HS-27A (cell line): ENCODE results near the gene CARD8.

Experiments used
- DNase-seq: peaks from one replicate; pipeline ENCODE4 v3.0.0-alpha.2; 2012; ENCODE audit warnings: low read depth, missing footprints

The CARD8 gene

DNA sequence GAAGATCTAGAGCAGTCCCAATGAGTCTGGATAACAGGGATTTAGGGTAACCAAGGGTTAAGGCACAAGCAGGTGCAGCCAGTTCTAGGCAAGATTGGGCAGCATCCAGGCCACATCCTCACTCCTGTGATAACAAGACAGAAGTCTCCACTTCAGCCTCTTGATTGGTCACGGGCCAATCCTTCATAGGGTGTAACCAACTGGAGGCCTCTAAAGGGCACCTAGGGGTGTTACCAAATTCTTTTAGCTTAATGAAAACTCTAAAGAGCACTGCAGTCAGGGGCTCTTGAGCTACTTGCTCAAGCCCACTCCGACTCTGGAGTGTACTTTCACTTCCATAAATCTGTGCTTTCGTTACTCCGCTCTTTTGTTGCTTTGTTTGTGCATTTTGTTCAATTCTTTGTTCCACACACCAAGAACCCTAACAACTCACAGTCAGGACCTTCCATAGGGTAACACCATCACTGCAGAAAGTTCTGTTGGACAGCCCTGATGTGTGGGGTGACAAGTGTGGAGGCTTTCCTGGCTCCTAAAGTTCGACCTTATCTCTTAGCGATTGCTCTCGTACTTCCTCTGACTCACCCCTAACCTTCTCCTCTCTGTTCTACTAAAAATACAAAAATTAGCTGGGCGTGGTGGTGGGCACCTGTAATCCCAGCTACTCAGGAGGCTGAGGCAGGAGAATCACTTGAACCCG lies 49.2 kb downstream of the CARD8 start:
- no peak for DNase-seq

DNA sequence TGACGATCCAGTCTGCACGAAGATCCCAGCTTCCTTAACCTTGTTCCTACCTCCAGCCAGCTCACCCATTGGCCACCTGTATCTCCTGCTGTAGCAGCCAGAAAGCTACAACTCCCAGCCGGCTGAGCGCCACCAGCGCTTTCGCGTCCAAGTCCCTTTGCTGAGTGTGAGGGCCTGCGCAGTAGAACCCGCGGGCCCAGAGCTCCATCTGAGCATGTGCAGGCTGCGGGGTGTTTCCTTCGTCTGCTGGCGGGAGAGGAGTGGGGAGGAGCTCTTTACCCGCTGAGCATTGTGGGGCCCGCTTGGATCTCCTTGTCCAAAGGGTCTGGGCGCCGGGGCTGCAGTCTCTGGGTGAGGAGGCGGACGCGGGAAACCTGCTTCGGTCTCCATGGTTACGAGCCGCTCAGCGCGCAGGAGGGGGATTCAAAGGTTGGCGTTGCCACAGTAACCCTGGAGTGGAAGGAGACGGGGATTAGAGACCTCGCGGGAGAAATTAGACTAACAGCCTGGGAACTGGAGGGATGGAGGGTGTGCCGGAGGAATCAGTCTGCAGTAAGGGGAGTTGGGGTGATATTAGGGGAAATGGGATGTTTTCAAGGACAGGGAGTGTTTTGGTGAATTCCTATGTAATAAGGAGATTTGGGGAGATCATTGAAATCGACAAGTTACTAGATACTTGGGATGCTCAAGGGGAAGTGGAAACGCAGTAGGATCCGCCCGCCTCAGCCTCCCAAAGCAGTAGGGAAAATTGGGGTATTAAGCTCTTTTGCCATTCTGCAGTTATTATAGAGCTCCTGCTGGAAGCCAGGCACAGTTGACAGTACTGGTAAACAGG lies 51.7 kb downstream of the CARD8 start:
- DNase-seq, result peak; percentile 94

DNA sequence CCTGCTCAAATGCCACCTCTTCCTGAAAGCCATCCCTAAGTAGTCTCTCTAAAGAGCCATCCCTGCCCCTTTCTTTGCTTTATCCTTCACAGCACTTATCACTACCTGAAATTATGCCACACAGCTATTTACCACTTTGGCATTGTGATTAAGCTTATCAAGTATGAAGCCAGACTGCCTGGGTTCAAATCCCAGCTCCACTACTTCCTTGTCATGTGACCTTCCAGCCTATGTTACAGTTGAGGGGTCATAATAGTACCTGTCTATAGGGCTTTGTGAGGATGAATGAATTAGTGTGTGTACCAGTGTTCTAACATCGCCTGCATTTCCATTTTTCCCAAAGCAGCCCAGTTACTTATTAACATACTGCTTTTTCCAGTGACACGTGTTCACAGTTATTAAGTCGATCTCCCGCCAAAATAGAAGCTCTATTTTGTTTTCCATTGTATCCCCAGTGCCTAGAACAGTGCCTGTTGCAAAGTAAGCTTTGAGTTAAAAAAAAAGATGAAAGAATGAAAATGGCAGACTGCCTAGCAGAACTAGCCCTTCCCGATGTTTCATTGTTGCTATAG lies 52.4 kb downstream of the CARD8 start:
- peak; percentile 5 for DNase-seq

DNA sequence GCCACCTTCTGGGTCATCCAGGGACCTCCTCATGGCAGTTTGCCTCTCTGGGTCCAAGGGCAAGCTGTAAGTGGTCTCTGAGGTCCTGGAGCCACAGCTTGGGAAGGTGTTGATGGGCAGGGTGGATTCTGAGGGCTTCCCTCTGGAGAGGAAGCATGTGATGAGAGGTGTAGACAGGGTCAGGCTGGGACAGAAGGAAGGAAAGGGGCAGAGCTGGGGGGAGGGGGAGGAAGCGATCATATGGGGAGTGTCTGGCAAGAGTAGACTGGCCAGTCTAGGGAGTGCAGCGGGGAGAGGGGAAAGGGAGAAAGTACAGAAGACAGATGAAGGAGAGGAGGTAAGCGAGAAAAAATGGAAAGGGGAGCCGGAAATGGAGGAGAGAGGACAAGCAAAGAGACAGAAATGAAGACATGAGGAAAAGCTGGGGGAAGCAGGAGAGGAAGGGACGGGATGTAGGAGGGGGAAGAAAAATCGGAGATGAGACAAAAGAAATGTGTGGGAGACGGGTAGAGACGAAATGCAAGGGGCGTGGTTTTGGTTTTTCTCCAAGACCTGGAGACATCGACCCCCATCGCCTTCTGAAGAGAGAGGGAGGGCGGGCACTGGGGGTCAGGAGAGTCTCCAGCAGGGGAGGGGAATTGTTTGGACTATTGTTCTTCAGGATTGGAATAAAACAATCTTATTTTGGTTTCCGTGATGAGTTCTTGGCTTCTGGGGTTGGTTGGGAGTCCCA lies 58.6 kb downstream of the CARD8 start:
- no peak for DNase-seq

DNA sequence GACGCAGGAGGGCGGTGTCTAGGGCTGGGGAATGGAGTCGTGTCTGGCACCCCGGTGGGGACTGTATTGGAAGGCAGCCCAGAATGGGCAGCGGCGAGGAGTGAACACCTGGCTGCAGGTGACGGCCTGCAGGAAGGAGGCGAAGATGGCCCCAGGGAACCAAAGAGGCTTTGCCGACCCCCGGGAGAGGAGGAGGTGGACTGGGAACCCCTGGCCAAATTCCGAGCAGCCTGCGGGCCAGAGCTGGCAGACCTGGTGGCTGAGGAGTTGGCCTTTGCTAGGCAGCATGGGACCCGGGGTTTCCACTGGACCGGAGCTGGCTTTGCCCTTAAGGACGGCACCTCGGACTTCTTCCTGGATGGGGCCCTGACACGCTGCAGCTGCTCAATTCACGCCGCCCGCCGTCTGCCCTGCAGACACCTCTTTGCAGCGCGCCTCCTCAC lies 59.4 kb downstream of the CARD8 start:
- no peak for DNase-seq

DNA sequence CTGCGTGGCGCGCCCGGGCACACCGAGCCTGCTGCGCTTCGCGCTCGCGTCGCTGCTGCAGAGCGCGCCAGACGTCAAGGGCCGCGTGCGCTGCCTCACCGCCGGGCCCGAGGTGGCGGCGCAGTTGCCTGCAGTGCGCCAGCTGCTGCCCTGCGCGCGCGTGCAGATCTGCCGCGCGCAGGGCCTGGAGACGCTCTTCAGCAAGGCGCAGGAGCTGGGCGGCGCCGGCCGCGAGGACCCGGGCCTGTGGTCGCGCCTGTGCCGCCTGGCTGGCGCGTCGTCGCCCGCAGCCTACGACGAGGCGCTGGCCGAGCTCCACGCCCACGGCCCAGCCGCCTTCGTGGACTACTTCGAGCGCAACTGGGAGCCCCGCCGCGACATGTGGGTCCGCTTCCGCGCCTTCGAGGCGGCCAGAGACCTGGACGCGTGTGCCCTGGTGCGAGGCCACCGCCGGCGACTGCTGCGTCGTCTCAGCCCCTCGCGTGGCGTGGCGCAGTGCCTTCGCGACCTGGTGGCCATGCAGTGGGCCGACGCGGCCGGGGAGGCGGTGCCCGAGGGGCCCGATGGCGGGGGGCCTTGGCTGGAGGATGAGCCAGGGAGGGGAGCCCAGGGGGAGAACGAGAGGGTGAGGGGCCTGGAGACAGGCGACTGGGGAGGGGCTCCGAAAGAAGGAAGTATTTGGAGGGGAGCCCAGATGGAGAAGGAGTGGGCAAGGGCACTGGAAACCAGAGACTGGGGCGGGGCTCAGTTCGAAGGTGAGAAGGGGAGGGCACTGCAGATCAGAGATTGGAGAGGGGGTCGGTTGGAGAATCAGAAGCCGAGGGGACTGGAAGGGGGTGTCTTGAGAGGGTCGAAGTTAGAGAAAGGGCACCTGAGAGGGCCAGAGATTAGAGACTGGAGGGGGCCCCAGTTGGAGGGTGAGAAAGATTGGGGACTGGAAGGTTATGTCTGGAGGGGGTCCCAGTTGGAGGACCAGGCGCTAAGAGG lies 60.6 kb downstream of the CARD8 start:
- DNase-seq, result no peak

DNA sequence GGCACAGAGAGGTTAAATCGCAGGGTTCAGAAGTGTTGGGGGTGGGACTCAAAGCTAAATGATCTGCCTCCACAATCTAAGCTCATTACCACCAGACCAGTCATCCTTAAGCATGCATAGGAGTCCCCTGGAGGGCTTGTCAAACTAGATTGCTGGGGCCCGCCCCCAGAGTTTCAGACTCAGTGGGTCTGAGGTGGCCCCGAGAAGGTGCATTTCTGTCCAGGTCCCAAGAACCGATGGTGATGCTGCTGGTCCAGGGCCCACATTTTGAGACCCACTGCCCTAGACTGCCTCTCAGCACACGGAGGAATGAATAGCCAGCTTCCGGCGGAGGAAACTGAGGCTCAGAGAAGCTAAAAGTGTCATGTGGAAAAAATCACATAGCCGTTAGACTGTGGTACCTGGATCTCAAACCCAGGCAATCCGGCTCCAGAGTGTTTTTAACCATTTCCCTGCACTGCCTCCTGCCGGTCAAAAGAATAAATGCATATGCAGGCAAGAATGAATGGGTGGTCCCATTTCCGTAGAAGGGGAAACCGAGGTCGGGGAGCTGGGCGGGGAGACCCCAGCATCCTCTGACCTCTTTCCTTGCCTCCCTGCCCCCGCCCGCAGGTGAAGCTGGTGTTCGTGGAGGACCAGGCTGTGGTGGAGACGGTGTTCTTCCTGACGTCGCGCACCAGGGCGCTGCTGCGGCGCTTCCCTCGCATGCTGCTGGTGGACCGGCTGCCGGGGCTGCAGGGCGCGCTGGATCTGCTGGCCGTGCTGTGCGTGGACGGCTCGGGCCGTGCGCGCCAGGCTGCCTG lies 61.5 kb downstream of the CARD8 start:
- DNase-seq, result no peak

DNA sequence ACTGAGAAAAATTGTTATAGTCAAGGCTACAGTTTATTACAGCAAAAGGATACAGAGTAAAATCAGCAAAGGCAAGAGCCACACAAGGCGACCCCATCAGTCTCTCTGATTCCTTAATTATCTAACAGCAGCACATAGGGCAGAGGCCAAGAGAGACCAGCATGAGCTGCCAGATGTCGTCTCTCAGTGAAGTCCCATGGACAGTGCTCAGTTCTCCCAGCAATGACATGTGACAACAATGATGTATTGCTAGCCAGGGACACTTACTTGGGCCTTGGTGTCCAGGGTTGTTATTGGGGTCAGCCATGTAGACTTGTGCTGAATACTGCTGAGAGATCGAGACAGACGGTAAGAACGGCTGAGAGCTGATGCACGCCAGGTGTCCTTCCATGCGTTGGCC lies 63.0 kb downstream of the CARD8 start:
- DNase-seq, result no peak

DNA sequence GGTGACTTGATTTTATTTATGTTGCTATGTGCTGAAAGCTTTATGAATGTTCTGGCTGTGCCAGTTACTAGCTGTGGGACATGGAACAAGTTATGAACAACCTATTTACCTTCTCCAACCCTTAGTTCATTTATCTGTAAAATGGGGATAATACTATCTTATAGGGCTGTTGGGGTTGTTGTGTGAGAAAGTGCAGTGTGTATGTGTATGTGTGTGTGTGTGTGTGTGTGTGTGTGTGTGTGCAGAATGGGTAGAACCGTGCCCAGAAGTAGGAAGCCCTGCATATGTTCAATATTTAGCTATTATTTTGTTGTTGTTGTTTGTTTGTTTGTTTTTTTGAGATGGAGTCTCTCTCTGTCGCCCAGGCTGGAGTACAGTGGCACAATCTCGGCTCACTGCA lies 64.8 kb downstream of the CARD8 start:
- DNase-seq, result no peak

DNA sequence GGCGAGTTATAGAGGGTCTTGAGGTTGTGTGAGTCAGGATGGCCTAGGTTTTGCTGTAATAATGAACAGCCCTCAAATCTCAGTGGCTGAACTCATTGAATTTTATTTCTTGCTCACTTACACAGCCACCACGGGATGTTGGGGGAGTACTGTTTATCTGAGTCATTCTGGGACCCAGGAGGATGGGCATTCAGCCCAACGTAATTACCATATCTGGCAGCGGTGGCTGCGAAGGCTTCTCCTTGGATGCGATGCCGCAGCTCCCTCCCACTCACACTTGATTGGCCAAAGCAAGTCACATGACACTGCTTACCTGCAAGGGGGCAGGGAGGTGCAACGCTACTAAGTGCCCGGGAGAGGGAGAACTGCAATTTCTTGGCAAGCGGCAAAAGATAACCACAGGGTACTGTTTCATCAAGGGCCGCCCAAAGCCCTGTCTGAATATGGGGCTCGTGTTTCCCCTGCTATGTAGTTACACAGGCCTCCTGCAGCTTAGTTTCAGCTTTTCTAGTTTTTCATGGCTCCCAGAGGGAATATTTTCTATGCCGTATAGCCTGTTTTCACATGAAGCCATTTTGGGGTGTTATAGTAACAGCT lies 65.3 kb downstream of the CARD8 start:
- DNase-seq, result no peak

DNA sequence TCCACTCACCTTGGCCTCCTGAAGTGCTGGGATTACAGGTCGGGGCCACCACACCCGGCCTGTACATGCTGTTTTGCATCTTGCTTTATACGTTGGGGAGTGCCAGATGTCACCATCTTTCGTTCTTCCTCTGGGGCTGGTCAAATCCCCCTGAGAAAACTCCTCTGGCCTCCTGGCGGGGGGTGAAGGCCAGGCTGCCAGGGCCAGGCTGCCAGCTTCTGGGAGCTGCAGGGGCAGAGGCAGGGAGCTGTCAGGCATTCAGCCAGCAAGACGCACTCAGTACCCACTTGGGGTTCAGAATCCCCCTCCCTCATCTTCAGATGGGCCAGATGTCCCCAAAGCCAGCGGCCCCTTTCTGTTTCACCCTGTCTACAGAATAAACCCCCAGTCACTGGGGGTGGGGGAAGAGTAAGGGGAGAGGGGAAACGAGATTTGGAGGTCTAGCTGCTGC lies 69.1 kb downstream of the CARD8 start:
- no peak for DNase-seq

DNA sequence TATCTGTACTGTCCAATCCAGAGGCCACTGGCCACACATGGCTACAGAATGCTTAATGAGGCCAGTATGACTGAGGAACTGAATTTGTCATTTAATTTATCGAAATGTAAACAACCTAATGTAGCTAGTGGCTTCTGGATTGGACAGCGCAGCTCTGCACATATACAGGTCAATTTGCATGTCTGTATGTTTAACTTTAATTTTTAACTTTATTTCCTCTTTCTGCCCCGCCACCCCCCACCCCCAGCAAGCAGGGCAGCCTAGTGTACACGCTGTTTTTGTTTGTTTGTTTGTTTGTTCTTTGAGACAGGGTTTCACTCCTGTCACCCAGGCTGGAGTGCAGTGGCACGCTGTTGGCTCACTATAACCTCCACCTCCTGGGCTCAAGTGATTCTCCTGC lies 69.7 kb downstream of the CARD8 start:
- no peak for DNase-seq

DNA sequence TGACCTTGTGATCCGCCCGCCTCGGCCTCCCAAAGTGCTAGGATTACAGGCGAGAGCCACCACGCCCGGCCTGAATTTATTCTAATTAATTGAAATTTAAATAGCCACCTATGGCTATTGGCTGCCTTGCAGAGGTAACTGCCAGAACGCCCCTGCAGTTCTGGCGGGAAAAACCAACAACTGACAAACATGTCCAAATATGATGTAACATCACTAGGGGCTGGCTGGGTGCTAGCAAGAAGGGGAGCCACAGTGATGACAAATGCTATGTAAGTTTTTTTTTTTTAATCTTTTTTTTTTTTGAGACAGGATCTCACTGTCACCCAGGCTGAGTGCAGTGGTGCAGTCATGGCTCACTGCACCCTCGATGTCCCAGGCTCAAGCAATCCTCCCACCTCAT lies 72.4 kb downstream of the CARD8 start:
- DNase-seq, result no peak

DNA sequence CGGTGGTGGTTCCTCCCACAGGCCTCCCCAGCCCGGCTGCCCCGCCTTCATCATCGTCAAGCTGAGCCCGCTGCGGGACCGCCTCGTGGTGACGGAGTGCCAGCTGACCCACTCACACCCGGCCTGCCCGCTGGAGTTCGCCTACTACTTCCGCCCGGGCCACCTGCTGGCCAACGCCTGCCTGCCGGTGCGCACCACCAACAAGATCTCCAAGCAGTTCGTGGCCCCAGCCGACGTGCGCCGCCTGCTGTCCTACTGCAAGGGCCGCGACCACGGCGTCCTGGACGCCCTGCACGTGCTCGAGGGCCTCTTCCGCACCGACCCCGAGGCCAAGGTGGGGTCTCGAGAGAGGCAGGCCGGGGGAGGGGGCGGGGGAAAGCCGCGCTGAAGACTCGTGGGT lies 73.3 kb downstream of the CARD8 start:
- DNase-seq, result no peak

DNA sequence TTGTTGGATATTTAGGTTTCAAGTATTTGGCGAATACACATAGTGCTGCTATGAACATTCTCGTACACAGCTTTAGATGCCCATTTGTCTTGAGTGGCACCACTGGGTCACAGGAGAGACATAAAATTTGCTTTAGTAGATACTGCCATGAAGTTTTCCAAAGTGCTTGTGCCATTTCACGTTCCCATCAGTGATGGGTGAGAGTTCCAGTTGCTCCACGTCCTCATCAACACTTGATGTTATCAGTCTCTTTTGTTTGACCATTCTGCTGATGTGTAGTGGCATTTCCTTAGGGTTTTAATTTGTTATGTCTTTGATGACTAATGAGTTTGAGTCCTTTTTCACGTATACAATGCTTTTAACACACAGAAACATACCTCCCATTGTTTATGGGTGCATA lies 74.2 kb downstream of the CARD8 start:
- no peak for DNase-seq

DNA sequence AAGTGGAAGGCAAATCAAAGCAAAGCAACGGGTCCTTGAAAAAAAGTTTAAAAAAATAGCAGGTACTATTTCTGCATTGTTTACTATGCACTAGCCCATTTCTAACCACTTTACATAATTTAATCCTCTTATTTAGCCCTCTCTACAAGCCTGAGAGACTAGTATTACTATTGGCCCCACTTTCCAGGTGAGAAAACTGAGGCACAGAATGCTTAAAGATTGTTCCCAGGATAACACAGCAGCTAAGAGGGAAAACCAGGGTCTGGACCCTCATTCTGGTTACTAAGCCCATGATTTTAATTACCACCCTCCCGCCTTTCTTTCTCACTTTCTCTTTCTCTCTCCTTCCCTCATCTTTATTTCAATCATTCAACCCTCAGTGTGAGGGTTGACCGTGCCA lies 79.5 kb downstream of the CARD8 start:
- no peak for DNase-seq

DNA sequence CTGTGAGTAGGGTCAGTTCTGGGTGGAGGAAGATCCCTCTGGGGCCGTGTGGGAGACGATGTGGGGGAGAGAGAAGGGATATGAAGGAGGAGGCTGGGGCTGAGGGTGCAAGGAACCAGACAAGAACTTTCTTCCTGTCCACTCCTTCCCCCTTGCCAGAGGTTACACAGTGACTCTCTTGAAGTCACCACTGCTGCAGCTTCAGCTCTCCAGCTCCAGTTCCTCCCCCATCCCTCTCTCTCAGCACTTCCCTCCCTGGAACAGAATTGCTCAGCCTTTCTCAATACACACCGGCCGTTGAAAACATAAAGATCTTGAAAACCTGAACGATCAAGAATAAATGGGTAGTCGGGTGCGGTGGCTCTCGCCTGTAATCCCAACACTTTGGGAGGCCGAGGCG lies 80.1 kb downstream of the CARD8 start:
- DNase-seq, result no peak

DNA sequence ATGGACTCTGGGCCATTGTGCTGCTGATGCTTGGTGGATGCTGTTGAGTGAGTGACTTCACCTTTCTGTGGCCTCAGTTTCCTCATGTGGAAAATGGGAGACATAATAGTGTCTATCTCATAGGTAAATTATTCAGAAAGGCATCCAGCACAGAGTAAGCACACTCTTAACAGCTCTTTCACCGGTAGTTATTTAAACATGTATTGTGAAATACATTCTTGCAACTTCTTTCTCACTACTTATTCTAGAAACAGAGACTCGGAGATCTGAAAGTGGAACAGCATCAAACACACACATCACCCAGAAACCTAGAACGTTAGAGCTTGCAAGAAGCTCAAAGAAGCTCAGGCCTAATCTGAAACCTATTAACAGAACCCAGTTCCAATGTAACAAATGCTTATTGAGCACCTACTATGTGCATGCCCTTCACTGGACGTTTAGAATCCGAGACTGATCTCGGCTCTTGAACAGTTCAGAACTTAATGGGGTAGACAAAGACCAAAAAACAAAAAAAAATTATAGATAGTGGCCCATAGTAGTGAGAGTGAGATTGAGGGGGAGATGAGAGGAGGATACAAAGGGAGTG lies 81.2 kb downstream of the CARD8 start:
- DNase-seq, result no peak

DNA sequence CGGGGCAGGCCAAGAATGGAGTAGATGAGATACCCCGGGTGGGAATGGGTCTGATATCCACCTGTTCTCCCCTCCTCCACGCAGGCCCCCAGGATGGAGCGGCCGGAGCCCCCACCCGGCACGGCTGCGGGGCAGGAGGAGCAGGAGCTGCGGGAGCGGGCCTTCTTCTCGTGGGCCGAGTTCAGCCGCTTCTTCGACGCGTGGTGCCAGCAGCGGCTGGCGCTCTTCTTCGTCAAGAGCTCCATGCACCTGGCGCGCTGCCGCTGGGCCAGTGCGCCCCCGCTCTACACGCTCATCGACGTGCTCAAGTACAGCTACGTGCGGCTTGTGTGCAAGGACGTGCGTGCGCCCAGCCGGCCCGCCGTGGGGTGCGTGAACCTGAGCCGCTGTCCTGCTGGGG lies 84.0 kb downstream of the CARD8 start:
- DNase-seq, result no peak
